Pons (tissue), 1 donor: ENCODE results near the gene JAM3.

ENCODE experiments used
- DNase-seq: peaks from one replicate; pipeline ENCODE4 v3.0.0-alpha.2; 2016; ENCODE audit warnings: low spot score

JAM3 gene

DNA sequence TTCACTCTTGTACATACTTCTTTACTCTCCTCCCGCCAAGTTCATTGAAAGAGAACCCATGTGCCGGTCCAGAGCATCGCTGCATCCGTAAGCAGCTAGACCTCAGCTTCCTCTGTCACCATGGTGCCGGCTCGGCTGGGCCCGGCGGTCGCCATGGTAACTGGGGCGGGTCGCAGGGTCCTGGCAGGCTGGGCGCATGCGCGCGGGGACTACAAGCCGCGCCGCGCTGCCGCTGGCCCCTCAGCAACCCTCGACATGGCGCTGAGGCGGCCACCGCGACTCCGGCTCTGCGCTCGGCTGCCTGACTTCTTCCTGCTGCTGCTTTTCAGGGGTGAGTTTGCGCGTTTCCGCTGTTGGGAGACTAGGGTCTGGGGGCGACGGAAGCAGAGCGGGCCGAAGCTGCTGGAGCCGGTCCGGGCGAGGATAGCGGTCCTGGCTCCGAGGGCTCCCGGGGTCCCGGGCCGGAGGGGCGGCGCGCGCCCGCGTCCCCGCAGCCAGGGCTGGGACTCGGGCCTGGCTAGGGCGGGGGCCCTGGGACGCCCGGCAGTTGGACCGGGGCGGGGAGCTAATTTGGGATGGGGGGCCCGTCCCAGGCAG, at the start of gene JAM3:
Gene JAM3, plus strand, starts transcription at position 244 of the 597 bp plus-strand sequence. Its CDS starts 12 bp downstream, at position 256.
- DNase-seq, result peak; percentile 93

DNA sequence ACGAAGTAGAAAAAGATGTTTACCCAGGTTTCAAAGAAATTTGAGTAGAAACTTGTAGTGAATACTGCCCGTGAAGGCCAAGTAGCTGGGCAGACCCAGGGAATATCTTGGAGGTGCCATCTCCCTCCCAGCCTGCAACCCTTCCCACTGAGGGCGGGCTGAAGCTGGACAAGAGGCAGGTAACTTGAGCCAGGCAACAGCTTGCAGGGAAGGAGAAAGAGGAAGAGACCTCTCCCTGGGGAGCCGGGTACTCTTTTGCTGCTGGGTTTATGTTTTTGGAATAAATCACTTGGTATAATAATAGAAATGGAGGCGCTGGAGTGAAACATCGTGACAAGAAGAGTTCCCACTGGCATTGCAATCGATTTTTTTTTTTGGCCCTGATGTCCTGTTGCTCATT, 49.4 kb upstream of the JAM3 start:
- no peak for DNase-seq

DNA sequence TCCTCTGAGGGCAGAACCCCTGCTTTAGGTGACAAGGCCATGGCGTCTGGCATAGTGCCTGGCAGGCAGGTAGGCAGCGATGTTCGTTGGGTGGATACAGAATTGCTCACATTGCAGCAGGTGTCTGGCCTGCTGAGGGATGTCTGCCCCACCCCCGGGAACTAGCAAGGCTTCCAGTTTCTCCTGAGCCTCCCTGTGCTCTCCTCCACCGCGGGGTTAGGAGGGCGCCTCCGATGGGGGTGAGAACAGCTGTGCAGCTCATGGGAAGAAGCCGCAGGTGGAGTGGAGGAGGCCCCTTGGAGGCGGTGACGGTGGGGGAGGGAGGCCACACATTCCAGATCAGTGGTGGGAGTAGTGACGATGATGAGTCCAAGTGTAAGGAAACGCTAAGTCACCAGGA, 48.3 kb upstream of the JAM3 start:
- DNase-seq, result no peak

DNA sequence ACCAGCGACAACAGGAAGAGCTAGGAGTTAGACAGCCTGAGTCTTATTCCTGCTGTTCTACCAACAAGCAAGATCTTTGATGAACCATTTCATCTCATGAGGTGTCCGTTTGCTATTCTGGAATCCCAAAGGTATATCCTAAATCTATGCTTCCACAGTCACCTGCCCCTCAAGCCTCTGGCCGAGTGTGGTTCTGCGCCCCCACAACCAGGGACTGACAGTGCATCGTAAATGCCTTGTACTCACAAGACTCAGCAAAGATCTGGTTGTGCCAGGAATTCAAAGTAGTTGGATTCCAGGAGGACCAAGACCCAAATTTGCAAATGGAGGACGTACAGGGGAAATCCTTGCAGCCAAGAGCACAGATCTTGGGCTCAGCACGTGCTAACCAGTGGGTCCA, 47.5 kb upstream of the JAM3 start:
- no peak for DNase-seq

DNA sequence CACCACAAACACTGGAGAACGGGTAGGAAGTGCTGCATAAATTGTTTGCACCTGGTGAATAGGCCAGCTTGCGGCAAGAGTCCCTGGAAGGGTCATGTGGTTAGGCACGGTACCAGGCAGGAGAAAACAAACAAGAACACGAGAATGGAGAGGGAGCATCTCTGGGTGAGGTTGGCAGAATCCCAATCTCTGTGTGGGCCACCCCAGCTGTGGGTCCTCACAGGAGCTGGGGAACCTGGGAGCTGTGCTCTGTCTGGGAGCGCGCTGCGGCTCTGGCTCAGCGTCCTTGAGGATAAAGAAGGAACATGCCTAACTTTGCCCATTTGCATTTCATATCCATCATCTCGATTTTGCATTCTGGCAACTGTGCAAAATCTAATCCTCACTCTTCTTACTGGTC, 46.1 kb upstream of the JAM3 start:
- no peak for DNase-seq

DNA sequence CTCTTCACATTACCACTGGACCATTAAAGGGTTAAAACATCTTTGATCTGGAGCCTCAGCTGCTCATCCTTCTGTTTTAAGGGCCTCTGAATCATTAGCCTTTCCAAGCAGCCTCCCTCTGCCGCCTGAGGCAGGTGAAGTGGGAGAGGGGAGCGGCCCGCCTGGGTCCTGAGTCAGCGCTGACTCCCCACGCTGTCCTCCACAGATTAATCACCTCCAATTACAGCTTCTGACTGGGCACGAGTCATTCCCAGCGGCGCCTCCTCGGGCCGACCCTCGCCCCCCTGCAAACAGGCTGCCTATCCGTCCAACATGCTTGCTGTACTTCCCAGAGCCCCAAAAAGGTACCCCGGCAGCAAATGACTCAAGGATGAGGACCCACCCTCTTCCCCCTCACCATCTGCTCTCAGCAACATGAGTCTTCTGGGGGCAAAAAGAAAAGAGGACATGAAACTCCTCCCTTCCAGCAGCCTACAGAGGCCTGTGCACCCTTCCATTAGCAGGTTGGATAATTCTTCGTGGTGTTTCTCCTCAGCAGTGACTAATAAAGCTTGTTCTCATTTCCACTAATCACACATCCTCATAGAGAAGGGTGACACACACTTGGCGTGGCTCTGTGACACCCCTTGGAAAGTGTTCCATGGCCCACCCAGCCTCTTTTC, 44.3 kb upstream of the JAM3 start:
- no peak for DNase-seq

DNA sequence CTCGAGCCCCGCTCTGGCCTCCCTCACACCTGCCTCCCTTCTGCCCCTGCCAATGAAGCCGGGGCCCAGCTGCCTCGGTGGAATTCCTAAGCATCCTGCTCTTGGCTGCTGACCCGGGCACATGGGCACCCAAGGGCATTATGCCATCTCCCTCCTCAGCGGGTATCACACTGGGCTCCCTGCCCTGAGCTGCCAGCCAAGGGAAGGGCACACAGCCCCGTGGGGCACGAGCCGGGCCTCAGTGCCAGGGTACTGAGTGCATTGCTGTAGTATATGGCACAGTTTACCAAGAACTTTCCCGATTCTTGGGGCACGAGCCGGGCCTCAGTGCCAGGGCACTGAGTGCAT, 43.8 kb upstream of the JAM3 start:
- peak; percentile 54 for DNase-seq

DNA sequence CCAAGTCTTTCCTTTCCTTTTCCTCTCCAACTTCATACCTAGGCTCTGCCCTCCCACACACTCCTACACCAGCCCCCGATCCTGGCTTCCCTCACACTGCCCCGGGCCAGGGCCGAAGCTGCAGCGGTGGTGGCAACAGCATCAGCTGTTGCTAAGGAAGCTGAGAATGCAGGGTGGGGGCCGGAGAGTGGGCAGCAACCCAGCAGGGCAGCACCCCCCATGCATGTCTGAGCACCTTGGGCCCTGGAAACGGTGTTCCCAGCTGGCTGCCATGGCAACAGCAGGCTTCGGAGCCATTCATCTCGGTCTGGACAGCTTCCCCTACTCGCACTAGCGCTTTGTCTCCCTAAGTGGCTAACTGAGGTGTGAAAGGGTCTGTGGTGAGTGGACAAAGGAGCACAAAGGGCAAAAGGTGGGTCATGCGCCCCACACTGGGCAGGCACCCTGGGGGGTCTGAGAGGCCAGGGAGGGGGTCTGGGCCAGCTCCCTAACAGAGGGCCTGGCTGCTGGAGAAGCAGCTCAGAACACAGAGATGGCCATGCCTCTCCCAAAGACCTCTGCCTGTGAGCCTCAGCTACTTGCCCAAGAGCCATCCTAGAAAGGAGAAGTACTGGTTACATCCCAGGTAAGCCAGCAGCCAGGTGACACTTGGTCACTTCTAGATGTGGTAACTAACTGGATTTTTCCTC, 42.1 kb upstream of the JAM3 start:
- DNase-seq, result no peak

DNA sequence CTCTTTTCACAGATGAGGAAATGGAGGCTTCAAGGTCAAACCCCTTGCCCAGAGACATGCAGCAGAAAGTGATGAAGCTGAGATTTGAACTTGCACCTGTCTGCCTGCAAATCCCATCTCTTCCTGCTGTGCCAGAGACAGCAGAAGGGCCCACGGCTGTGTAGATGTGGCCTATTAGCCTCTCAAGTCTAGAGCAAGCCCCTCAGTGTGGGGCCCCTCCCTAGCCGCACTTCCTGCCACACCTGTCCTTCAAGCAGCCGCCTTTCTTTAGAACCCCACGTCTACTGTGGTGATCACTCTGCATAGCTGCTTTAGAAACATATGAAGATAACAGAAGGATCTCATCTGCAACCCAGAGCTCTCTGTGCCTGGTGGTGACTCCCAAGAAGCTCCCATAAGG, 41.2 kb upstream of the JAM3 start:
- no peak for DNase-seq

DNA sequence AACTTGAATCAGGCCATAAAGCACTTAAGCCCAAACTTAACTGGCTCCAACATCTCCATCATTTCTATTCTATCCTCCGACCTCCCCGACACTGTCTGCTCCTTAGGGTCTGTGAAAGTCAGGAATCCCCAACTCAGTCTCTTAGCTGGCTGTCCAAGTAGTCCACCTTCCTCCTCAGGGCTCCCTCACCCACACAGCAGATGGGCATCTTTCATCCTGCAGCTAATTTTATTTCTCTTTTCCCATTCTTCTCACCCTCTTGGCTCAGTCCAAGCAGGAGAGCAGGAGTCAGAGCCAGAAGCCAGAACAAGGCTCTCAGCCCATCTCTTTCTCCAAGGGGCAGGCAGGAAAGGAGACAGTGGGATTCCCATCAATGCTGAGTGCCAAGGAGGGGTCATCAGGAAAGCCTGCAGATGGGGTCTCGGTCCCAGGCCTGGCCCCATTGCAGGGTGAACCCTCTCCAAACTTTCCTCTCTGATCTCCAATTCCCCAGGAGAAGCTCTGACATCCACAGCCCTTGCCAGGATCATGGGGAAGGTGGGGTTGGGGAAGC, 40.4 kb upstream of the JAM3 start:
- no peak for DNase-seq

DNA sequence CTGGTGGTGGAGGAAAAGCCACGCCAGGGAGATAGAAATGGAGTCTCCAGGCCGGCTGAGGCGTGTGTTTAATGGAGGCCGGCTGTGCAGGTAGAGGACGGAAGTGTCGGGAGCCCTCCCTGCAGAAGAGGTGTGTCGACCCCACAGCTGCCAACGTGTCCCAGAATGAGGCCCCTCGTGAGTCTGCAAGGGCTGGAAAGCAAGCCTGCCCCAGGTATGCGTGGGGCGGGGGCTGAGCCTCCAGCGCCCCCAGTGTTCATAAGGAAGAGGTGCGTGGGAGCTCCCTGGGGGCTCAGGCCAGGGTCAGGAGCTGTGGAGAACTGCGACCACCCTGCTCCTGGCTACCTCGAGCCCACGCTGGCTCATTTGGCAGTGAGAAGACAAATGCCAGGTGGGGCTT, 38.0 kb upstream of the JAM3 start:
- no peak for DNase-seq

DNA sequence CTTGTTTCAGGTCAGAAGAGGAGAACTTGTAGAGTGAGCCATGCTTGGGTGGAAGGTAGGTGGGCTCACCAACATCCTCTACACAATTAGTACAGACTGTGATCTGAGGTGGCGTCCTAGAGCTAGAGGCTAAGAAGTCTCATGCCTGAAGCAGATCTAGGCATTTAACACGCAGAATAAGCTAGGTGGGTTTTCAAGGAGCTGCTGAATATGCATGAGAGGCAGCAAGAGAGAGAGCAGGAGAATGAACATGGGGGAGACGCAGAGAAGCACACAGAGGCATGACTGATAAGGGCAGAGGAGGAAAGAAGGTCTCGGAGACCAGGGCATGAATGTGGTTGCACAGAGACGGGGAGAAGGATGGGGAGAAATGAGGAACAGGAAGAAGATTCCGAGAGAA, 36.8 kb upstream of the JAM3 start:
- DNase-seq, result peak; percentile 15

DNA sequence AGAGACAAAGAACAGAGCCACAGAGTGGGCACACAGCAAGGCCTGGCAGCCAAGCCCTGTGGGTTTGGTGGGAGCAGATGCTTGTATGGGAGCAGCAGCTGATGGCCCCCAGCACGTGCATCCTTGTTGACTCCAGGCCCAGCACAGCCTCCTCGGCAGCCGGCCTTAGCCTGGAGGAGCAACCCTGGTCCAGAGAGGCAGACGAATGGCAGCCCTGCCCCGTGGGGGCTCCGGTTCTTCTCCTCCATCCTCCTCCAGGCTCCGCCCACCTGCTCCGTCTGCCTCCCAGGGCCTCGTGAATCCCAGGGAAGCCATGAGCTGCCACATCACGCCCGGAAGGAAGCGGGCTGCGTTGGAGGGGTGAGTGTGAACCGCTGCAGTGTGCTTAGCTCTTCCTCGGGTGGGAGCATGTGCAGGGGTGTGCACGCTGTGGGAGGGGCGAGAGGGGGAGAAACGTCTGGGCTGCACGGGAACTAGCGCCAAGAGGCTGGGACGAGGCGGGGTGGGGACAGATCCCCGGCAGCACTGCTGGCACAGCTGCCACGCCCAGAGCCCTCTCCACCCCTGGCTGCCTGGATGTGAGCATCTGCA, 36.3 kb upstream of the JAM3 start:
- DNase-seq, result peak; percentile 54

DNA sequence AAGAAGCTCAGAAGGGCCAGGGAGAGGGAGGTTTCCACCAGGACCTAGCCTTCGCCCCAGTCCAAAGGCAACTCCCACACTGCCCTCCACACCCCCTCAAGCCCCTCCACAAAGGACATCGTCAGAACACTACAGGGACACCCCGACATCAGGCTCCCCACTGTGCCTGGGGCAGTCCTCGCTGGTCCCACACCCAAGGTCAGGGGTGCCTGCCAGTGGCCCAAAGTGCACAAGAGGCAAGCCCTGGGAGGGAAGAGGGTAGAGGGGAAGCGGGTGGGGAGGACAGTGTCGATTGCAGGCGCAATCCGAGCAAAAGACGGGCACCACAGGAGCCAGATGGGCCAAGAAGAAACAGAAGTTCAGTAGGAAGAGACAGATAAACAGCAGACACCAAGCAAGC, 35.6 kb upstream of the JAM3 start:
- no peak for DNase-seq

DNA sequence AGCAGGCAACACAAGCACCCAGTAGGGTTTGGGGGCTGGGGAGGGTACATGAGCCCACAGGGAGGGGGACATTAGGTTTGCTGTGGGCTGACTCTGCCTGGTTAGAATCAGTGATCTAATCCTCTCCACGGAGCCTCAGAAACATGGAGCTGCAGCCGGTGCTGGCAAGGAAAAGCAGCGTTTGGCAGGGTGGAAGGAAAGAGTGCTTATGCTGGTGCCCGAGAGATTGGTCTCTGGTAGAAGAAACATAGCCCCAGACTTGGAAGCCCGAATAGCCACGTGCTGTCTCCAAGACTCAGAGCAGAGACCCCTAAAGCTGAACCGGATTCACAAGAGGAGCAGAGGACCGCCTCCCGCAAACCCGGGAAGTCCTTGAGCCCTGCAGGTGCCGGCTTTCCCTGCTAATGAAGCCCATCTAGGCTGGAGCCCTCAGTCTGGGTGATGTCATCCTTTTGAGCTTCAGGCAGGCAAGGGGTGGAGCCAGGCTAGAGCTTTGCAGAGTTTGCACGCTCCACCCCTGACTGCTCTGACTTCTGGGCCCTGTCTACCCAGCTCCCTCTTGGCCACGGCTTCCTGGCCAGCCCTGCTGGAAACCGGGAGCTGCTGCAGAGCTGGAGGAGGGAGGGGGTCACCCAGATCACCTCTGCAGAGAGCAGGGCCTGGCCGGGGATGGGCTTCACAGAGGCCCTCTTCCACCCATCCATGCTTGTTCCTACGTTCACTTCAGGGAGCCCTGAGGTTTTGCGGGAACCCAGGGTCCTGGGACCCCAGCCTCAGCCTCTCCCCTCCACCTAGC, 35.0 kb upstream of the JAM3 start:
- peak; percentile 78 for DNase-seq

DNA sequence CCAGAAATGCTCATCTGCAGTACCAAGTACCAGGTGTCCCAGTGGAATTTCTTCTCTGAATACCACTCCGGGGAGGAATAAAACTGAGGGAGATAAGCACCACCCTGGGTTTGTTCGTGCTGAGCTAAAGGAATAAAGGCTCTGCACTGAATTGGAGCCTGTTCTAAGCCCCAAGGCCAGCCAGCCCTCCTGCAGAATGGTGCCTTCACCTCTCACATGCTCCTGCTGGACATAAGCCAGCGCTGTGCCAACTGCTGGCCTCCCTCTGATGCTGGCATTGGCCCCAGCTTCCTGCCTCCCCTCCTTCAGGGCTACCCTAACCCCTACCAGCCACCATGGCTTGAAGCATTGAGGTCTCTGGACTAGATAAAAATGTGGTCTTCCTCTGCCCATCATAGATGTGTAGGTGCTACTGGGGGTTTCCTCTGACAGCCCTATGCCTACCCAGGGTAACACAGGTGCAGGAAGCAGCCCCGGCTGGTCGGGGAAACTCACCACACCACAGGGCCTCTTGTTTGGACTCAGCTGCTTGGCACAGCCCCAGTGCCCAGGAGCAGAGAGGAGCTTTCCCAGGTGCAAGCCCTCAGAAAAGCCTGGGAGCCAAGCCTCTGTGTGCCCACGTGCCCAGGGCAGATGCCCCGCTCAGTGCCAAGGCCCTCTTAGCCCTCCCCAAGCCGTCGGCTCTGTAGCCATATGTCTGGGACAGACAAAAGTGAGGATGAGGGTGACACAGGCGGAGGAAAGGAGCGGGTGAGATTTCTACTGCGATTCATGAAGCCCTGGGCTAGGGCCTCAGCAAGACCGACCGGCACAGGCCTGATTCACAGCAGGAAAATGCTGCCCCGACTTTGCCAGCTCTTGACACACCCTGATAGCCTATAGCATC, 34.1 kb upstream of the JAM3 start:
- DNase-seq, result no peak

DNA sequence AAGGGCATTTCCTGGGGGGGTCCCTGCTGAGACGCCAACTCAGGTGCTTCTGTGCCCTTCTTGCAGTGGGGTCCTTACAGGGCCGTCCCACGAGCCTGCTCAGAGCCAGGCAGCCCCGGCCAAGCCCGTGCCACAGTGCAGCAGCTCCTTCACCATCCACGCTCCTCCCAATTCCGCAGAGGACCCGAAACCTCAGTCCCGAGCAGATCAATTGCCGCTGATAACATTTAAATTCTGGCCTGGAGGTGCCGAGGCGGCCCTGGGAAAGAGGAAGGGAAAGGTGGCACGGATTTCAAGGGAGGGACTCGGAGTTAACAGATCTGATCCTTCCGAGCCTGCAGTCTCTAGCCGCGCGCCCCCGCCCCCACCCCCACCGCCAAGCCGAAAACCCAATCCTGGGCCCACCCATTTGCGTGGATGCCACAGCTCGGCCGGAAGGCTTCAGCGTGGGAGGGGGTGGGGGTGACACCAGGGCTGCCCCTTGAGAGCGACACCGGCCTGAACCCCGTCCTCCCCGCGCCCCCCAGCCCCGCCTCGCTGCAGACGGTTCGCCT, 32.3 kb upstream of the JAM3 start:
- no peak for DNase-seq

DNA sequence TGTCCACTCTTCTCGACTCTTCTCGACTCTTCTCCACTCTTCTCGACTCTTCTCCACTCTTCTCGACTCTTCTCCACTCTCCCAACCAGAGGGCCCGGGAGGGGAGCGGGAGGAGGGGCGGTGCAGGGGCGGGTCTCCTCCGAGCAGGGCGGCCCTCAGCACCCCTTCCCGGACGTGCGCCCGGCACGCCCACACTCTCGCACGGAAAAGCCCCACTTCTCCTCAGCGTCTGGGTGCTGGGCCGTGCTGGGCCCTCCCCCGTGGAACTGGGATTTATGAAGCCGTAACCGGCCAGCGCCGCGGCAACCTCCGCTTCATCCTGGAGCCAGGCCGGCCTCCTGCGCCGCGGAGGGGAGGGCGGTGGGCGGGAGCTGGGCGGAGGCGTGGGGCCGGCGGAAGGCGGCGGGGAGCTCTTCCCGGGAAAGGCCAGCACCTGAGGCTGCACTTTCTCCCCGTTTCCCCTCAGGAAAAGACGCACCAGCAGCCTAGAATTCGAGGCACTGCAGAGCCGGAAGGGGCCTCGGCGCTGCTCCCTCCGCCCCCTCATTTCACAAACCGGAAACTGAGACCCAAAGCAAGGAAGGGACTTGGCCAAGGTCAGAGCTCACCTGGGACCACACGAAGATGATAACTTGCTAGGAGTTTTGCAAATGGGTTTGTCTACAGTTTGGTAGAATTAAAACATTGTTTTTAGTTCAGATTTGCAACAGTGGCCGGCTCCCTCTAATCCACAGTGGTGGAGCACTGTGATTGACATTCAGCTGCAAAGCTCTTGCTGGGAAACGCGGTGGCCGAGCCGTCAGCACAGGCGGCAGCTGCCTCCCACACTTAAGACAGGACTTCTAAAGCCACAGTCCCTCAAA, 31.6 kb upstream of the JAM3 start:
- no peak for DNase-seq

DNA sequence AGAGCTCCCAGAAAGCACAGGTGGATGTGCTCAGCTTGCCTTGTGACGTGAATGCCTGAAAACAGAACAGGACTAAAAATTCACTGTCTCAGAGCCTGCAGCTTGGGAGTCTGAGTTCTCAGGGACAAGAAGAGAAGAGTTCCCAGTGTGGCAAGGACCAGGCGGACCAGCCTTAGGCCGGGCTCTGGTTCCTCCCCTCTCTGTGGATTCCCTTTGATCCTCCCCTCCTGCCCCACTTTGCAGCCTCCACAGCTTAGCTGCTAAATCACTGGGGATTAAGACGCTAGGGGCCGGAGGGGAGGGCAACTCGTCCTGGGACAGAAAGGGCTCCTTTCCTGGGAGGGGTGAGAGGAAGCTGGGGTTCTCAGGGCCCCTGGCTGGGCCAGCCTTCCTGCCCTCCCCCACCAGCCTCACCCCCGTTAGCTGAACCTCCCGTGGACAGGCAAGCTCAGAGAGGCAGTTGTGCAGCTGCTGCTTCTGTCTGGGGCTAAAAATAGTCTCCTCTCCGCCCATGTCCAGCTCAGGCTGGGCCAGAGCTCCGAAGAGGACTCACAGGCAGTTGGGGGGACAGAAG, 29.9 kb upstream of the JAM3 start:
- DNase-seq, result no peak
